ENCODE data around the gene MFNG.

Gene MFNG

DNA sequence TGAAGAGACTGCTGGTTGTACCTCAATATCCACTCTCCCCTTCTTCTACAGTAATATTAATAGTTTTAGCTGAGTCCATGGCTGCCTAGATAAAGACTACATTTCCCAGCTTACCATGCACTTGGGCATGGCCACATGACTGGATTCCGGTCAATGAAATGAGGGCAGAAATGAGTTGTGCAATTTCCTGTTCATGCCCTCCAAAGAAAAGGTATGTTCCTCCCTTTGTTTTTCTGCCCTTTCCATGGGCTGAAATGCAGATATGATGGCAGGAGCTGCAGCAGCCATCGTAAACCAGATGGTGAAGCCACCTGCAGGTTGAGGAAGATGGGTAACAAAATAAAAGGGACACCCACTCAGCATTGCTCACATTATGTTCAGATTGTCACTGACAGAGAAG lies 43.6 kb downstream of the MFNG start (continued):
- TF ChIP-seq, protein P1, sequence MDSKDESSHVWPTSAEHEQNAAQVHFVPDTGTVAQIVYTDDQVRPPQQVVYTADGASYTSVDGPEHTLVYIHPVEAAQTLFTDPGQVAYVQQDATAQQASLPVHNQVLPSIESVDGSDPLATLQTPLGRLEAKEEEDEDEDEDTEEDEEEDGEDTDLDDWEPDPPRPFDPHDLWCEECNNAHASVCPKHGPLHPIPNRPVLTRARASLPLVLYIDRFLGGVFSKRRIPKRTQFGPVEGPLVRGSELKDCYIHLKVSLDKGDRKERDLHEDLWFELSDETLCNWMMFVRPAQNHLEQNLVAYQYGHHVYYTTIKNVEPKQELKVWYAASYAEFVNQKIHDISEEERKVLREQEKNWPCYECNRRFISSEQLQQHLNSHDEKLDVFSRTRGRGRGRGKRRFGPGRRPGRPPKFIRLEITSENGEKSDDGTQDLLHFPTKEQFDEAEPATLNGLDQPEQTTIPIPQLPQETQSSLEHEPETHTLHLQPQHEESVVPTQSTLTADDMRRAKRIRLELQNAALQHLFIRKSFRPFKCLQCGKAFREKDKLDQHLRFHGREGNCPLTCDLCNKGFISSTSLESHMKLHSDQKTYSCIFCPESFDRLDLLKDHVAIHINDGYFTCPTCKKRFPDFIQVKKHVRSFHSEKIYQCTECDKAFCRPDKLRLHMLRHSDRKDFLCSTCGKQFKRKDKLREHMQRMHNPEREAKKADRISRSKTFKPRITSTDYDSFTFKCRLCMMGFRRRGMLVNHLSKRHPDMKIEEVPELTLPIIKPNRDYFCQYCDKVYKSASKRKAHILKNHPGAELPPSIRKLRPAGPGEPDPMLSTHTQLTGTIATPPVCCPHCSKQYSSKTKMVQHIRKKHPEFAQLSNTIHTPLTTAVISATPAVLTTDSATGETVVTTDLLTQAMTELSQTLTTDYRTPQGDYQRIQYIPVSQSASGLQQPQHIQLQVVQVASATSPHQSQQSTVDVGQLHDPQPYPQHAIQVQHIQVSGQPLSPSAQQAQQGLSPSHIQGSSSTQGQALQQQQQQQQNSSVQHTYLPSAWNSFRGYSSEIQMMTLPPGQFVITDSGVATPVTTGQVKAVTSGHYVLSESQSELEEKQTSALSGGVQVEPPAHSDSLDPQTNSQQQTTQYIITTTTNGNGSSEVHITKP (tag by site-specific recombination; IDR thresholded peaks at IDR 0.05), result 0 out of 2 replicates have a peak, but pooled peaks have one; percentile 25
- TF ChIP-seq ZFP37 (tag by site-specific recombination; IDR thresholded peaks at IDR 0.05) (no peak), ZNF202 (tag by site-specific recombination; IDR thresholded peaks at IDR 0.05; ENCODE audit: borderline replicate concordance) (no peak)

DNA sequence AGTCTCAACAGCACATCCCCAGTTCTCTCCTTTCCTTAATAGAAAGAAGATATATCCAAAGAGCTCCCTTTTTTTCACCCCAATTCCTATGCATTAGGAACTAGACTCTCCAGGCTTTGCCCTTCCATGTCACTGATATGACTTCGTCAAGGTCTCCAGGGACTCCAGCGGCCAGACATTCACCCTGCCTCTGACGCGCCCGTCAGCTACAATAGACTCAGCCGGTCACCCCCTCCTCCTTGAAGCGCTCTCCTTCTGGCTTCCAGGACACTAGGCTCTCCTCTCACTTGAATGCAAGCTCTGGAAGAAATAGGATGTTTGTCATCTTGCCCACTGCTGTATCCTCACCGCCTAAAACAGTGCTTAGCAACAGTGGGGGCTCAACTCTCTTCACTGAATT lies 44.0 kb downstream of the MFNG start:
- Histone ChIP-seq H3K4me3 (ENCODE audit: low read depth, low read length) (no peak overlapping the region), H3K9me3 (ENCODE audit: control insufficient read depth, insufficient read depth, low read depth, low read length) (no peaks in the 10 kb centered on the region), H3K4me1 (ENCODE audit: control insufficient read depth, insufficient read depth, low read length) (no peaks in the 10 kb centered on the region), H3K36me3 (ENCODE audit: control insufficient read depth in 2 of 2, insufficient read depth in 1 of 2, low read length in 2 of 2) (no peaks in the 10 kb centered on the region), H3K27ac (ENCODE audit: extremely low read depth, low read depth, low read length) (no peak overlapping the region)
- CTCF ChIA-PET, result interaction anchor here (0.6 to 1.4 kb wide), 3 partner anchors 11 to 890 kb away, joined by 4 to 7 read pairs (median 5); no protein-coding TSS in a partner anchor
- POLR2A ChIA-PET, result interaction anchor here (0.6 to 1.3 kb wide), 4 partner anchors 11 to 77 kb away, joined by 3 to 6 read pairs (median 5); no protein-coding TSS in a partner anchor
- TF ChIP-seq ZBTB48 (tag by site-specific recombination; IDR thresholded peaks at IDR 0.05) (no peak), ZNF354C (tag by site-specific recombination; IDR thresholded peaks at IDR 0.05; ENCODE audit: borderline replicate concordance, low read depth) (no peak), TRIM28 (IDR thresholded peaks at IDR 0.05; ENCODE audit: borderline replicate concordance, low read length) (no peak), ZNF16 (tag by site-specific recombination; IDR thresholded peaks at IDR 0.05; ENCODE audit: low read depth) (no peak)

DNA sequence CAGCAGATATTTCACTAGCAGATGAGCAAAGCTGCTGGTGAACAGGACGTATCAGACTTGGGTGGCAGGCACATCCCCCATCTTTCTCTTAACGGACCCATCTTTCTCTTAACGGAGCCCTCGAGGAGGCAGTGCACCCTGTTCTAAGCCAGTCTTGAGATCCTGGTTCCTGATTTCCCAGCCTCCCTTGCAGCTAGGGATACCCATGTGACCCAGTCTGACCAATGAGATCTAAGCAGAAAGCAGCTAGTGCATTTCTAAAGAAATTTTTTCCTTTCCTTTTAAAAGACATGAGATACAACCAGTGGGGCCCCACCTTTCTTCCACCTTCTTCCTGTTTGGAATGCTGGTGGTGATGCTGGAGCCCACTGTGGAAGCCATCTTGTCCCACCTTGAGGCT lies 45.3 kb downstream of the MFNG start:
- Histone ChIP-seq H3K4me3 (ENCODE audit: low read depth, low read length) (no peak overlapping the region), H3K9me3 (ENCODE audit: control insufficient read depth, insufficient read depth, low read depth, low read length) (no peaks in the 10 kb centered on the region), H3K36me3 (ENCODE audit: control insufficient read depth in 2 of 2, insufficient read depth in 1 of 2, low read length in 2 of 2) (no peaks in the 10 kb centered on the region), H3K4me1 (ENCODE audit: control insufficient read depth, insufficient read depth, low read length) (no peaks in the 10 kb centered on the region), H3K27ac (ENCODE audit: extremely low read depth, low read depth, low read length) (no peak overlapping the region)
- CTCF ChIA-PET, result interaction anchor here (0.8 to 2.9 kb wide), 2 partner anchors 14 to 125 kb away, joined by 6 to 9 read pairs; no protein-coding TSS in a partner anchor
- POLR2A ChIA-PET, result no interaction called here
- no peak for TF ChIP-seq RBAK (tag by site-specific recombination; IDR thresholded peaks at IDR 0.05)
- TF ChIP-seq SETDB1 (IDR thresholded peaks at IDR 0.05; ENCODE audit: insufficient read length, low read length), result peak; percentile 48
- no peak for TF ChIP-seq SCRT1 (tag by site-specific recombination; IDR thresholded peaks at IDR 0.05; ENCODE audit: borderline replicate concordance)
- no peak for TF ChIP-seq KLF16 (tag by site-specific recombination; IDR thresholded peaks at IDR 0.05)
- no peak for TF ChIP-seq ZNF133 (tag by site-specific recombination; IDR thresholded peaks at IDR 0.05)

DNA sequence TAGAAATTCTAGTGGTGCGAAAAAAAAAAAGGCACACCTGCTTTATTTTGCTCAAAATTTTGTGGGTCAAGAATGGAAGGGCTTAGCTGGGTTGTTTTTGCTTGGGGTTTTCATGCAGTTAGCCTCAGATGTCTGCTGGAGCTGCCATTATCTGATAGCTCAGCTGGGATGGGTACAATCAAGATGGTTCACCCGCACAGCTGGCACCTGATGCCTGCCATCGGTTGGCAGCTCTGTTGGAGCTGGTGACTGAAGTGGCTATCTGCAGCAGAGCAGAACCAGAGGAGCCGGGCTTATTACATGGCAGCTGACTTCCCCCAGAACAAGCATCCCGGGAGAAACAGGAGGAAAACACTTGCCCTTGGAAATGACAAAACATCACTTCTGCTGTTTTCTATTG lies 46.8 kb downstream of the MFNG start:
- TF ChIP-seq ZSCAN30 (tag by site-specific recombination; IDR thresholded peaks at IDR 0.05), result no peak
- TF ChIP-seq ZNF19 (tag by site-specific recombination; IDR thresholded peaks at IDR 0.05; ENCODE audit: low read depth), result no peak
- no peak for TF ChIP-seq ZNF202 (tag by site-specific recombination; IDR thresholded peaks at IDR 0.05; ENCODE audit: borderline replicate concordance)
- no peak for TF ChIP-seq ZBTB7A (tag by site-specific recombination; IDR thresholded peaks at IDR 0.05; ENCODE audit: low read depth)
- no peak for TF ChIP-seq OVOL3 (tag by site-specific recombination; IDR thresholded peaks at IDR 0.05)
- TF ChIP-seq ZNF544 (tag by site-specific recombination; IDR thresholded peaks at IDR 0.05), result no peak
- TF ChIP-seq, protein P2, sequence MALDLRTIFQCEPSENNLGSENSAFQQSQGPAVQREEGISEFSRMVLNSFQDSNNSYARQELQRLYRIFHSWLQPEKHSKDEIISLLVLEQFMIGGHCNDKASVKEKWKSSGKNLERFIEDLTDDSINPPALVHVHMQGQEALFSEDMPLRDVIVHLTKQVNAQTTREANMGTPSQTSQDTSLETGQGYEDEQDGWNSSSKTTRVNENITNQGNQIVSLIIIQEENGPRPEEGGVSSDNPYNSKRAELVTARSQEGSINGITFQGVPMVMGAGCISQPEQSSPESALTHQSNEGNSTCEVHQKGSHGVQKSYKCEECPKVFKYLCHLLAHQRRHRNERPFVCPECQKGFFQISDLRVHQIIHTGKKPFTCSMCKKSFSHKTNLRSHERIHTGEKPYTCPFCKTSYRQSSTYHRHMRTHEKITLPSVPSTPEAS (tag by site-specific recombination; IDR thresholded peaks at IDR 0.05), result no peak
- TF ChIP-seq ZNF670 (tag by site-specific recombination; IDR thresholded peaks at IDR 0.05; ENCODE audit: low read depth), result no peak
- CTCF ChIA-PET, result interaction anchor here (0.5 to 2.9 kb wide), 6 partner anchors 16 to 200 kb away, joined by 3 to 9 read pairs (median 3); no protein-coding TSS in a partner anchor
- H3K9me3 ChIP-seq (ENCODE audit: control insufficient read depth, insufficient read depth, low read depth, low read length), result no peaks in the 10 kb centered on the region
- H3K27ac ChIP-seq (ENCODE audit: extremely low read depth, low read depth, low read length), result no peak overlapping the region
- no peaks in the 10 kb centered on the region for H3K4me1 ChIP-seq (ENCODE audit: control insufficient read depth, insufficient read depth, low read length)
- H3K36me3 ChIP-seq (ENCODE audit: control insufficient read depth in 2 of 2, insufficient read depth in 1 of 2, low read length in 2 of 2), result no peaks in the 10 kb centered on the region
- POLR2A ChIA-PET, result no interaction called here
- no peak overlapping the region for H3K4me3 ChIP-seq (ENCODE audit: low read depth, low read length)
